ENCODE measurements around the gene CIBAR2. TPM values are rescaled to one million over a fixed set of nuclear protein-coding genes. Genes with fewer than 3 reads are reported as not detected.
A peak's percentile ranks its signal among the peaks of the same experiment; 100 is the strongest.

The CIBAR2 gene
- total and polyA plus RNA-seq, 2 experiments from 2014 or later: 0.13 TPM; not detected in 1

DNA sequence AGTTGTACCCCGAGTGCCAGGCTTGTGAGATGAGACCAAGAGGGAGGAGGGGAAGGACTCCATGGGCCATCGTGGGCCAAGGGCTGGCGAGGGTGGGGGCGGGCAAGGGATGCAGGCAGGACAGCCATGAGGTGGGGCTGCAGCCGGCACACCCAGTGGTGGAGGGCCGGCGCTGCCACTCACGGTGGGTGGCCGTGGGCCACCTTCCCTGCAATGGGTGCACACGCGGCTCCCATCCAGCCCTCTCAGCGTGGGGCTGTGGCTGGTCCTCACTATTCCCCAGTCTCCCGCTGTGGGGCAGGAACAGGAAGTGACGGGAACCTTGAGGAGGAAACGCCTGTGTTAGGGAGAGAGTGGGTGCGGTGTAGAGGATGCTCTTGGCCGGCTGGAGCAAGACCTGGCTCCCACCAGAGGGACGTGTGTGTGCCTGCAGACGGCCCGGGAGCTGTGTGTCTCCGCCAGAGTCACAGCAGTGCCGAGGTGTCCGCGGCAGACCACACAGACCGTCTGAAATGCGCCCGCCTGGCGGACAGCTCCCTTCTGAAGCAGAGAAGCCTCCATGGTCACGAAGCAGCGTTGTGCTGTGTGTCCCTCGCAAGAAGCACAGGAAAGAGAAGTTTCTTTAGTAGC, 23.6 kb downstream of the CIBAR2 start:
- no peak for TF ChIP-seq EZH2 (IDR thresholded peaks at IDR 0.05; ENCODE audit: borderline replicate concordance)
- no peak for TF ChIP-seq EZH2phosphoT487 (IDR thresholded peaks at IDR 0.05; ENCODE audit: low read depth, severe bottlenecking, unreplicated experiment)
- TF ChIP-seq, protein P1, sequence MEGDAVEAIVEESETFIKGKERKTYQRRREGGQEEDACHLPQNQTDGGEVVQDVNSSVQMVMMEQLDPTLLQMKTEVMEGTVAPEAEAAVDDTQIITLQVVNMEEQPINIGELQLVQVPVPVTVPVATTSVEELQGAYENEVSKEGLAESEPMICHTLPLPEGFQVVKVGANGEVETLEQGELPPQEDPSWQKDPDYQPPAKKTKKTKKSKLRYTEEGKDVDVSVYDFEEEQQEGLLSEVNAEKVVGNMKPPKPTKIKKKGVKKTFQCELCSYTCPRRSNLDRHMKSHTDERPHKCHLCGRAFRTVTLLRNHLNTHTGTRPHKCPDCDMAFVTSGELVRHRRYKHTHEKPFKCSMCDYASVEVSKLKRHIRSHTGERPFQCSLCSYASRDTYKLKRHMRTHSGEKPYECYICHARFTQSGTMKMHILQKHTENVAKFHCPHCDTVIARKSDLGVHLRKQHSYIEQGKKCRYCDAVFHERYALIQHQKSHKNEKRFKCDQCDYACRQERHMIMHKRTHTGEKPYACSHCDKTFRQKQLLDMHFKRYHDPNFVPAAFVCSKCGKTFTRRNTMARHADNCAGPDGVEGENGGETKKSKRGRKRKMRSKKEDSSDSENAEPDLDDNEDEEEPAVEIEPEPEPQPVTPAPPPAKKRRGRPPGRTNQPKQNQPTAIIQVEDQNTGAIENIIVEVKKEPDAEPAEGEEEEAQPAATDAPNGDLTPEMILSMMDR (IDR thresholded peaks at IDR 0.05; ENCODE audit: poor library complexity): no peak
- Histone ChIP-seq H3K27me3 (no peaks in the 10 kb centered on the region), H2AFZ (no peak overlapping the region), H3K4me1 (ENCODE audit: insufficient read depth) (peaks cover 16% of the 10 kb centered on the region), H4K20me1 (ENCODE audit: insufficient read depth, poor library complexity, severe bottlenecking) (no peaks in the 10 kb centered on the region), H3K9me3 (ENCODE audit: low read depth) (no peaks in the 10 kb centered on the region), H3K79me2 (no peaks in the 10 kb centered on the region), H3K27ac (no peak overlapping the region), H3K9me2 (replicated peaks; ENCODE audit: insufficient read depth) (no peaks in the 10 kb centered on the region), H3K36me3 (replicated peaks; ENCODE audit: insufficient read depth, low read depth) (no peaks in the 10 kb centered on the region), H3K4me2 (no peak overlapping the region), H3K4me3 (no peak overlapping the region)
- DNase-seq (ENCODE audit: low spot score): no peak
- 85% methylated on average over 27 of the region's 31 CpGs for WGBS (ENCODE audit: low lambda C conversion rate, missing lambda C conversion rate)

DNA sequence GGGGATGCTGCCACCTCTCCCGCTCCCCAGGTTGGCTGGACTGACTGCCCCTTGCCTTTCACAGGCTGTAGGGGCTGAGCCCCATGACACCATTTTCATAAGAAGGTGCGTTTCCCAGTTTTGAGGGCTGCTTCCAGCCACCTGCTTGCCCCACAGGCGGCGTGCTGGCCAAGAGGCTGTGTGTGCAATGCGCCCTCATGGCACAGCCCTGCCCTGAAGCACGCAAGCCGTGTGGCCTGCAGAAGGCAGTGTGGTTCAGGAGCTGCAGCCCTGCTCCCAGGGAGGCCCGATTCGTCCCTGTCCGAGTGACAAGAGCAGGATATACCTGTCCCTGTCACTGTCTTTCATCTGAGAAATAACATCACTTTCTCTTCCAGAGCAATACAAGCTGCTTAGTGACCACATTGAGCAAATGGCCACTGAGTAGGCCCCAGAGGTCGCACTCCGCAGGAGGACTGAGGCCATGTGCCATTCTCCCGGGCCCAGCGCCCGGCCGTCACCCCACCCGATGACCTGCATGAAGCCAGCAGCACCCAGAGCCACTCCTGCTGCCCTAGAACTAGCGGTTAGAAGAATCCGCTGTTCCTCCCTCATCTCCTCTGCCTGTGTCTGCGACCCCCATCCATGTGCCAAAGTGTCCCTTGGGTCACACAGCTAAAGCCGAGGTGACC, 24.2 kb downstream of the CIBAR2 start:
- H3K4me3 ChIP-seq: no peak overlapping the region
- H3K4me2 ChIP-seq: no peak overlapping the region
- no peak overlapping the region for H2AFZ ChIP-seq
- H3K9me2 ChIP-seq (replicated peaks; ENCODE audit: insufficient read depth): no peaks in the 10 kb centered on the region
- H3K36me3 ChIP-seq (replicated peaks; ENCODE audit: insufficient read depth, low read depth): no peaks in the 10 kb centered on the region
- H3K79me2 ChIP-seq: no peaks in the 10 kb centered on the region
- WGBS (ENCODE audit: low lambda C conversion rate, missing lambda C conversion rate): 97% methylated on average over 21 of the region's 21 CpGs
- no peak overlapping the region for H3K27ac ChIP-seq
- no peaks in the 10 kb centered on the region for H3K9me3 ChIP-seq (ENCODE audit: low read depth)
- peaks cover 22% of the 10 kb centered on the region for H3K4me1 ChIP-seq (ENCODE audit: insufficient read depth)
- no peaks in the 10 kb centered on the region for H4K20me1 ChIP-seq (ENCODE audit: insufficient read depth, poor library complexity, severe bottlenecking)
- TF ChIP-seq, protein P1 (IDR thresholded peaks at IDR 0.05; ENCODE audit: poor library complexity): no peak
- TF ChIP-seq EZH2phosphoT487 (IDR thresholded peaks at IDR 0.05; ENCODE audit: low read depth, severe bottlenecking, unreplicated experiment): no peak
- TF ChIP-seq EZH2 (IDR thresholded peaks at IDR 0.05; ENCODE audit: borderline replicate concordance): no peak
- no peaks in the 10 kb centered on the region for H3K27me3 ChIP-seq
- DNase-seq (ENCODE audit: low spot score): no peak

DNA sequence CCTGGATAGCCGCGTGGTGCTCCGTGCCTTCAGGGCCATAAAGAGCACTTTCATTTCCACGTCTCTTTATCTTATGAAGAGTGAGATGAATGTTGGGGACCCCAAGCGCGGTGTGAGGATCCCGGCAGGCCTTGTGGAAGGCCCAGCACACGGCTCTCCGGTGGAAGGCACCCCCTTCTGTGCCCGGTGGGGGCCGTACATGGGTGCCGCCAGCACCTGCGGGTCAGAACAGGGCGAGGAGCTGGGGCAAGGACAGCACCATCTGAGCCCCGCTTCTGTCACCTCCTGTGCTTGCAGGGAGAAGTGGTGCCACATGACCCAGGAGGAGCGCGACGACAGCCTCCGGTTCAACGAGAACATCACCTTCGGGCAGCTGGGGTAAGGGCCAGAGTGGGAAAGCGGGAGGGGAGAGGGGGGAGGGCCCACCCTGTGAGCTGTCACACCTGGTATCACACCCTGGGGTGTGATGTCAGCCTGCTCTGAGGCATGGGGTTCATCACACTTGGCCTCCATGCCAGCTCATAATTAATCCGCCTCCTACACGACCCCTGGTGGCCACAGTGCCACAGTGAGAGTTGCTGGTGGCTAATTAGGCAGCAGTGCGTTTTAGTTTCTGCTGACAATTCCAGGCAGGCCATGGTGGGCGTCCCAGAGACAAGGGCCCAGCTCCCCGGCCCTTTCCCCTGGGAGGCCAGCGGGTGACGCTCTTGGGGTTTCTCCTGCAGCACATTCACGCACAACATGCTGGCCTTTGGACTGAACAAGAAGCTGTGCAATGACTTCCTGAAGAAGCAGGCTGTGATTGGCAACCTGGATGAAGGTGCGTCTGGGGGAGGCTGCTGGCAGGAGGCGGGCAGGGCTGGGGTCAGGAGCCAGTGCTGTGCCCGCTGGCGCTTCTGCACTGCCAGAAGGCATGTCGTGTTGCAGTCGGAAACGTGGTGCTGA, 25.7 kb downstream of the CIBAR2 start:
- H3K9me3 ChIP-seq (ENCODE audit: low read depth): no peaks in the 10 kb centered on the region
- peak; percentile 67 for DNase-seq (ENCODE audit: low spot score)
- H3K27me3 ChIP-seq: no peaks in the 10 kb centered on the region
- H3K9me2 ChIP-seq (replicated peaks; ENCODE audit: insufficient read depth): no peaks in the 10 kb centered on the region
- no peak overlapping the region for H2AFZ ChIP-seq
- no peak overlapping the region for H3K4me2 ChIP-seq
- TF ChIP-seq EZH2 (IDR thresholded peaks at IDR 0.05; ENCODE audit: borderline replicate concordance) (no peak), EZH2phosphoT487 (IDR thresholded peaks at IDR 0.05; ENCODE audit: low read depth, severe bottlenecking, unreplicated experiment) (no peak)
- TF ChIP-seq, protein P1 (IDR thresholded peaks at IDR 0.05; ENCODE audit: poor library complexity): peak; percentile 60
- no peak overlapping the region for H3K4me3 ChIP-seq
- H3K79me2 ChIP-seq: no peaks in the 10 kb centered on the region
- no peaks in the 10 kb centered on the region for H4K20me1 ChIP-seq (ENCODE audit: insufficient read depth, poor library complexity, severe bottlenecking)
- no peak overlapping the region for H3K27ac ChIP-seq
- H3K36me3 ChIP-seq (replicated peaks; ENCODE audit: insufficient read depth, low read depth): no peaks in the 10 kb centered on the region
- WGBS (ENCODE audit: low lambda C conversion rate, missing lambda C conversion rate): 86% methylated on average over 35 of the region's 37 CpGs
- H3K4me1 ChIP-seq (ENCODE audit: insufficient read depth): peaks cover 33% of the 10 kb centered on the region

Measured in hepatocyte (in vitro differentiated cells).